CD4-positive, alpha-beta T cell treated with Interleukin-1 beta for 1 hour (primary cell): ENCODE results near the gene TLR9.

Experiments used
- DNase-seq, 2 donors: peaks; one replicate each; pipeline ENCODE4 v3.0.0-alpha.2; 2020 to 2022

TLR9 gene

DNA sequence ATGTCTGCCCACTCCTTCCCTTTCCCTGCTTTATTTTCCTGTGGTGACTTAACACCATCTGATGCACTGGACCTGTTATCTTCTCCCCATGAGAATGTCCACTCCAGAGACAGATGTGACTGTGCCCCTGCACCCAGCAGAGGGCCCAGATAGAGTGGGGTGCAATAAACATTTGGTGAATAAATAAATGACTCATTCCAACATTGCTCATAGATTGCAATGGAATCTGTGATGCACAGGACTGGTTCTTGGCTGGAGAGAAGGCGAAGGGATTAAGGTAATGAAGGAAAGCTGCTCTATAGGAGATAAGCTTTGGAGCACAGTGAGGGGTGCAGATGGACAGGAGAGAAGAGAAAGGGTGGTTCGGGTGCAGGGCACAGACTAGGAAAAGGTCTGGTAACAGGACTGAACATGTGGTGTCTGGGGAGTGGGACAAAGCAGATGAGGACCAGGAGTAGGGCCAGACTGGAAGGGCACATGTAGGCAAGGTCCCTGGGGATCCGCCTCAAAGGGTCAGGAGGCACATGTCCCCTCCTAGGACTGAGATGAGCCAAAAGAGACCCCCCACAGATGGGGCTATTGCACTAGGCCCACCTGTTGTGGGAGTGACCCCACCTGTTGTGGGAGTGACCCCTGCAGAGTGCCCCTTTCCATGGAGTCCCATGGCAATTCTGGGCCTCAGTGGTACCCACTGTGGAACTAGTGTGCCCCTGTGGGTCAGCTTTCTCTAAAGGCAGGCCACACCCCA lies 53.8 kb downstream of the TLR9 start:
- no peak for DNase-seq
